Measurements from ENCODE around the gene KNG1.
"Not testable (repeated sequence)": the region's sequence is repeated elsewhere in the genome, so short reads cannot be mapped to it uniquely, and the experiment has no call there.

The KNG1 gene

DNA sequence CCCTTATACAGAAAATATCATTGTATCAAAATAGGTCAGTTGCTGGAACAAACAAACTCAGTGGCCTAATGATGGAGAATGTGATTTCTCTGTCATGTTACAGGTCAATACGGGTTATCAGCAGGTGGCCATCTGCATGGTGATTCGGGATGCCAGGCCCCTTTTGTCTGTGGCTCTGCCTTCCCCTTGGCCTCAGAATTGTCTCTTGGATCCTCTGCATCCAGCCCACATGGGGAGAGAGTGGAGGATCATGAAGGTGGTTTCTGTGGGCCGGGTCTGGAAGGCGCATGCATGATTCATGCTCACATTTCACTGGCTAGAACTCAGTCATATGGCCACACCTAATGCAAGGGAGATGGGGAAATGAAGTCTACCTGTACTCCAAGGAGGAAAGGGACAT is 6.5 kb upstream of the KNG1 start:
- DNase-seq (ENCODE audit: low spot score): not testable (repeated sequence)

DNA sequence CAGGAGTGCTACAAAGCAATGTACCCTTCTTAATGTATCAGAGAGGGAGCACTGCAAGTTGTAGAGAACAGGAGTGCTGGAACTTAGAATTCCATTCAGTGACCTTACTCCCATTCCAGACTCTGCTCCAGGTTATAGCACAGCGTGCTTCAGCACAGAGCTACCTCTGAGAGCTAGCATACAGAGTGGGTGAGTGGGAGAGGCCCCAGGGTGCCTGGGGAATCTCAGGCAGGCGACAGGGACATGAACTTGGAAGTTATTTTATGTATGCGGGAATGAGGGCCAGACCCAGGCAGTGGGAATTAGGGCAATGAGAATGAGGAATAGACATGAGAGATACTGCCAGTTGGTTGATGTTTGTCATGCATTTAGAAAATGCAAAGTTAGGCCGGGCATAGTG is 3.7 kb upstream of the KNG1 start:
- no peak for DNase-seq (ENCODE audit: low spot score)

DNA sequence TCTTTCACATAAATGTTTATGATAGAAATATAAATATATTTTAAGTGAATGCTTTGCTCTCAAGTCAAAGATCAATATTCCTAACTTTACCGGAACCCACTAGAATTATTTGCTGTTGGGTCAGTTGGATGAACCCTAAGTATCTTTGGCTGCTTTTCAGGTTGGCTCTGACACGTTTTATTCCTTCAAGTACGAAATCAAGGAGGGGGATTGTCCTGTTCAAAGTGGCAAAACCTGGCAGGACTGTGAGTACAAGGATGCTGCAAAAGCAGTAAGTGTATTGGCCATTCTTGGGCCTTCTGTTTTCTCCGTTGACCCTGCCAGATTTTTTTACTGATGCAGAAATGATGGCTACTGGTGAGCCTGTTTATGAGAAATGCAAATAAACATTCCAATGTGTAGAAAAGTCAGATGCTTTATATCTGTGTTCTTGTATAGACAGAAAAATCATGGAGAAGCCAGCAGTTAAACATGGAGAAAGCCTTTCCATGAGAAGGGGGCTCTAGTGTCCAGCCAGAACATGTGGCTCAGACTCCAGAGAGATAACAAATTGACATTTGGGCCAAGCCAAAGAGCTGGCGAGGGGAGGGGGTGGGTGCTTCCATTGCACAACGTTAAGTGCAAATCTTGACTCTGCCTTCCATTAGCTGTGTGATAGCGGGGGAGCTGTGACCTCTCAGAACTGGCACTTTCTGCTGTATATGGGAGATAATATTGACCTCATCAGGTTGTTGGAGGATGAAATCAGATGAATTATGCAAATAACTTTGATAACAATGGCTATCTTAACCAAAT is 3.0 kb downstream of the KNG1 start:
- DNase-seq (ENCODE audit: low spot score): no peak

DNA sequence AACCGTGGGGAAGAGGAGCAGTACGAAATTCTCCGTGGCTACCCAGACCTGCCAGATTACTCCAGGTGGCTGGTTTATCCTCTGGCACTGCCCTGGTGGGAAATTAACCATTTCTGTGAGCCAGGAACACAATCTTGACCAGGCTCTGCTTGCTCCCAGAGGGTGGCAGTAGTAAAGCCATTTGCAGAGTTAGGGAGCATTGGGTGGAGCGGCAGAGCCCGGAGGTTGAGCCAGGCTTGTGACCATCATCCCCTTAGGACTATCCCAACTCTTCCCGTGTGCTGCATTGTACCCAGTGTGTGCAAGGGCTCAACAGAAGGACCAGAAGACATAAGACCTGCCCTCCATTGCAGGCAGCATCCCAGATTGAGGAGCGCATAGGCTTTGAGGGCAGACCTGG is 5.3 kb downstream of the KNG1 start:
- peak; percentile 8 for DNase-seq (ENCODE audit: low spot score)

DNA sequence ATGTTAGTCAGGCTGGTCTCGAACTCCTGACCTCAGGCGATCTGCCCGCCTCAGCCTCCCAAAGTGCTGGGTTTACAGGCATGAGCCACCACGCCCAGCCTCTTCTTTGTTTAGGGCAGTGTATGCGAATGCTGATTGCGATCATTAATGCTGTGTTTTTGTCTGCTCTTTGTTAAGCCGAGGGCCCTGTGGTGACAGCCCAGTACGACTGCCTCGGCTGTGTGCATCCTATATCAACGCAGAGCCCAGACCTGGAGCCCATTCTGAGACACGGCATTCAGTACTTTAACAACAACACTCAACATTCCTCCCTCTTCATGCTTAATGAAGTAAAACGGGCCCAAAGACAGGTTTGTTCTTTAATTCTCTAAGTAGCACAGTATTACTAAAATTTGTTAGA is 7.8 kb downstream of the KNG1 start:
- DNase-seq (ENCODE audit: low spot score): no peak

DNA sequence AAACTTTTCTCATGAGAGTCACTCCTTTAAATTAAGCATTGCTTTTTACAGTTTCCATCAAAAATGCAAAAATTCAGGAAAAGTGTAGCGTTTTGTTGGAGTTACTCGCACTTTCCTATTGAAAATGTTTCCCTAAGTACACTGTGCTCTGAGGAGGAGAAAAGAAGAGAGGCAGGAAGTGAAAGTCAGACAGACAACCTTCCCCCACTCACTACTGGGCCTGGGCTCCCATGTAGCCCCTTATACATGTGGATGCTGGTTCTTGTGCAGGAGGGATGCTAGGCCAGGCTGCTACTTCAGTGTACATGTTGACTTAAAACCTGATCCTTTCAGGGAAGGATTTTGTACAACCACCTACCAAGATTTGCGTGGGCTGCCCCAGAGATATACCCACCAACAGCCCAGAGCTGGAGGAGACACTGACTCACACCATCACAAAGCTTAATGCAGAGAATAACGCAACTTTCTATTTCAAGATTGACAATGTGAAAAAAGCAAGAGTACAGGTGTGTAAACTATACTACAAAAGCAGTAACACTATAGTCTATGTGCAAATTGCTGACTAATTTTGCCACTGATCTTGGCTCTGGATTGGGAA is 15.1 kb downstream of the KNG1 start:
- DNase-seq (ENCODE audit: low spot score): no peak

DNA sequence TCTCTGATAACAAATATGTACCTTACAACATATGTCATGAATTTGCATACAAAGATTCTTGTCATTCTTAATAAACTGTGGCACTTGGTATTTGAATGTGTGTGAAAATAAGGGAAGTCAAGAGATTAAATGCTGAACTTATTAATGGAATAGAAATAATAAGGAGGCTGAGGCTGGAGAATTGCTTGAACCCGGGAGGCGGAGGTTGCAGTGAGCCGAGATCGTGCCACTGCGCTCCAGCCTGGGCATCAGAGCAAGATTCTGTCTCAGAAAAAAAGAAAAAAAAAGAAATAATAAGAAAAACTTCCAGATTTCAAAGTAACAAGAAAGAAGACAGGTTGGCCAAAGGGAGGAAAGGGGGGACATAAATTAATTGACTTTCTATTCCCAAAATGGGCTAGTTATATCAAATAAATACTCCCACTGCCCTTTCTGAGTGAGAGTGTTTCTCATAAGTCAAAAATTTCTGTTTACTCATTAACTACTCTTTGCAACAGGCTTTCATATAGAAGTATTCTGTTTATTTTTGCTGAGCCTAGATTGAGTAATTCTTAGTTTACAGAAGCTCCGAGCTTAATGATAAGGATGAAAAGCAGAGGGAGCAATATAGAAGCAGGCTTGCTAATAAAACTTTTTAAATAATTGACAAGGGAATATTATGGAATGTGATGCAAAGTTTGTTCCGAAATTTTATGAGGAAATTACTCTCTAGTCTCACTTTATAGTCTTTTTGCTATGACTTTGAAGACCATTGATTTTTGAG is 25.6 kb downstream of the KNG1 start:
- DNase-seq (ENCODE audit: low spot score): no peak

DNA sequence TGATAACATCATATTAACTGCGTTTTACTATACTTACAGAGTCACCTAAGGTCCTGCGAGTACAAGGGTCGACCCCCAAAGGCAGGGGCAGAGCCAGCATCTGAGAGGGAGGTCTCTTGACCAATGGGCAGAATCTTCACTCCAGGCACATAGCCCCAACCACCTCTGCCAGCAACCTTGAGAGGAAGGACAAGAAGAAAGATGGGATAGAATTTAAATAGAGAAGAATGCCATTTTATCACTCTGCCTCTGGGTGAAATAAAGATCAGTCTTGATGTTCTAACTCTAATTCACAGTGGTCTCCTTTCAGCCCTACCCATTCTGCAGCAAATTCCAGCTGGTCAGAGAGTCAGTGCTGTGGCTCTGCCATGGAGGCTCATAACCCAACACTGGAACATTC is 26.5 kb downstream of the KNG1 start:
- no peak for DNase-seq (ENCODE audit: low spot score)

DNA sequence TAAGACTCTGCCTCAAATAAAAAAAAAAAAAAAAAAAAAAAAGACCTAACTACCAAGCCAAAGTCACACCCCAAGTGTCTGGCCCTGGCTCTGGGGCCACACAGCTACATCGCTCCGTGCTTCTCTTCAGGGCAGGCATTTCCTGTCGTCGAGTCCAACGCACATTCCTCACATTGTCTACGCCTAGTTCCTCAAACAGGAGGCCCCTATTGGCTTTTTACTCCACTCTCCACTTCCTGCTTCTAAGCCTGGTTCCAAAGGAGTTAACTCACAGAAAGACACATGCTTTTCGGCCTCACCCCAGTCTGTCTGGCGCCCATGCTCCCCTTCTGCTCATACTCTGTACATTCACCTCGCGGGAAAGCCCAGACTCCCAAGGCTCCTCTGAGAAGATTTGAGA is 28.8 kb downstream of the KNG1 start:
- DNase-seq (ENCODE audit: low spot score): peak; percentile 88

DNA sequence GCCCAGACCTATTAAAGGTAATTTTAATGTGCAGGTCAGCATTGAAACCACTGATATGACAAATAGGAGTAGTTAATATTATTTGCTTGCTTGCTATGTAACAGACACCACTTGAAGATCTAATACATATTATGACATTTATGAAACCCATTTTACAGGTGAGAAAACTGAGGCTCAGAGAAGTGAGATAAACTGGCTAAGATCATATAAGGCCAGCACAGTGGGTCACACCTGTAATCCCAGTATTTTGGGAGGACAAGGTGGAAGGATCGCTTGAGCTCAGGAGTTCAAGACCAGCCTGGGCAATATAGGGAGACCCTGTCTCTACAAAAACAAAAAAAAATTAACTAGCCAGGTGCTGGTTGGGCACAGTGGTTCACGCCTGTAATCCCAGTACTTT is 33.2 kb downstream of the KNG1 start:
- no peak for DNase-seq (ENCODE audit: low spot score)

DNA sequence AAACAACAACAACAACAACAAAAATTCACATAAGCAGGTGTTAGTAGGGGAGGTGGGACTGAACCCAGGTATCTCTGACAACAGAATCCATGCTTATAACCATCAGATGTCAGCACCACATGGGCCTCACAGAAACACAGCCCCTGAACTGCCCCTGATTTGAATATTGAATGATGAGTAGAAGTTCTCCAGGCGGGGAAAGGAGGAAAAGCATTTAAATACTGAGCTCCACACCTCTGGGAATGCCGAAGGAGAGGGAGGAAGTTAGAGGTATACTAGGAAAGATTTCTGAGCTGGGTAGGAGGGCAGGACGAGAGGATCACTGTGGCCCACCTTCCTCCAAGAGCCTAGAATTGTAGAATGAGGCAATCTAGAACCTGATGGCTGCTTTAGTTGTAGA is 34.3 kb downstream of the KNG1 start:
- no peak for DNase-seq (ENCODE audit: low spot score)

DNA sequence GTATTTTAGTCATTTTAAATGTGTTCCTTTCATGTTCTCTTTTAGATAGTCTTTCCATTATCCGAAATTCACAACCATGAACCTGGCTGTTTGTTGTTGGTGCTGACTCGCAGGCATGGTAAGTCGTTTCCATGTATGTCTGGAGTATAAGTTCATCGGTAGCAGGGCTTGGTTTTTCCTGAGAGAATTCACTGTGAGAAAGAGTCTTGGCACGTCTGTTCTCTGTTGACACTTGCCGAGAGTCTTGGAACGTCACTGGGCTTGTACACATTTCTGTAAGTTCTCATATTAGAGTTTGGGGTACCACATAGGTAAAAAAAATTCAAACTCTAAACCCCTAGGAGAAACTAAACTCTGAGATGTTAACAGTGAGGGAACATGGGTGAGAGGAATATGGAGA is 36.8 kb downstream of the KNG1 start:
- DNase-seq (ENCODE audit: low spot score): no peak

DNA sequence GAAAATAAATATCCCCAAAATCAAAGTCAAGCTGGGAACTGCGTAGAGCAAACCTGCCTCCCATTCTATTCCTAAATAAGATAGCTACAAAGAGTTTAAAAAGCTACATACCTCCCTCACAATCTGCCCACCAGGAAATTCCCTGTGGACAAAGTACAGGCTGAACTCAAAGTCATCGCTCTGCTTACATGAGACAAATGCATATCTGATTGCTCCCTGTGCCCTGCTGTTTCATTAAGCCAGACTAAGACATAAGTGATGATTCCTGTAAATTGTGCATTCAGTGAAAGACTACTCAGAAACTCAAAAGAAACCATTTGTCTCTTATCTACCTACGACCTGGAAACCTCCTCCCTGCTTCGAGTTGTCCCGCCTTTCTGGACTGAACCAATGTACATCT is 37.7 kb downstream of the KNG1 start:
- DNase-seq (ENCODE audit: low spot score): no peak

DNA sequence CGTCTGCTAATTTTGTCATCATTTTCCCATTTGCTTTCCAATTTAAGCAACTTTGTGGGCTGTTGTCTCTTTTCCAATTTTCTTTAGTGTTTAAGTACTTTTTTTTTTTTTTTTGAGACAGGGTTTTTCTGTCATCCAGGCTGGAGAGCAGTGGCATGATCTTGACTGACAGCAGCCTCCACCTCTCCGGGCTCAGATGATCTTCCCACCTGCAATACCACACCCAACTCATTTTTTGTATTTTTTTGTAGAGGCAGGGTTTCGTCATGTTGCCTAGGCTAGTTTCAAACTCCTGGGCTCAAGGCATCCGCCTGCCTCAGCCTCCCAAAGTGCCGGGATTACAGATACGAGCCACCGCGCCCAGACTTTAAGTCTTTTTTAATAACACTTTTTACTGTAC is 40.1 kb downstream of the KNG1 start:
- DNase-seq (ENCODE audit: low spot score): no peak

DNA sequence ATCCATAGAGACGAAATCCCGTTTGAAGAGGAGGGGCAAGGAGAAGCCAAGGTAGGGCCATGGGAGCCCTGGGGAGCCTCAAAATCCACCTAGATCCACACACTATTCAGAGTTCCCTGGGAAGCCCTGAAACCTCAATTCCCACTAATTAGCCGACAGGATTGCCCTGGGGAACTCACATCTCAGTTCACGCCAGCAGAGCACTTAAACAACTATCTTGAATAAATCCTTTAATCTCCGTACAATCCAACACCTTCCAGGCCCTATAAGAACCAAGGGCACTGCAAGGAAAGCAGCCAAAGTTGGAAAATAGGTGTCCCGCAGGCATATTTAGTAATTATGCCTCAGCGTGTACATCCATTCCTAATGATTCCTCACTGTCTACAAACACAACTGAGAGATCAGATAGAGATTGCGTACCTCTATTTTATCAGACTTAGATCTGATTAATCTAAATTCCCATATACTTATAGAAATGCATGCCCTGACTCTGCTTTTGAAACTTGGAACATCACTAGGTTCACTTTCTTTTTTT is 40.6 kb downstream of the KNG1 start:
- DNase-seq (ENCODE audit: low spot score): no peak

DNA sequence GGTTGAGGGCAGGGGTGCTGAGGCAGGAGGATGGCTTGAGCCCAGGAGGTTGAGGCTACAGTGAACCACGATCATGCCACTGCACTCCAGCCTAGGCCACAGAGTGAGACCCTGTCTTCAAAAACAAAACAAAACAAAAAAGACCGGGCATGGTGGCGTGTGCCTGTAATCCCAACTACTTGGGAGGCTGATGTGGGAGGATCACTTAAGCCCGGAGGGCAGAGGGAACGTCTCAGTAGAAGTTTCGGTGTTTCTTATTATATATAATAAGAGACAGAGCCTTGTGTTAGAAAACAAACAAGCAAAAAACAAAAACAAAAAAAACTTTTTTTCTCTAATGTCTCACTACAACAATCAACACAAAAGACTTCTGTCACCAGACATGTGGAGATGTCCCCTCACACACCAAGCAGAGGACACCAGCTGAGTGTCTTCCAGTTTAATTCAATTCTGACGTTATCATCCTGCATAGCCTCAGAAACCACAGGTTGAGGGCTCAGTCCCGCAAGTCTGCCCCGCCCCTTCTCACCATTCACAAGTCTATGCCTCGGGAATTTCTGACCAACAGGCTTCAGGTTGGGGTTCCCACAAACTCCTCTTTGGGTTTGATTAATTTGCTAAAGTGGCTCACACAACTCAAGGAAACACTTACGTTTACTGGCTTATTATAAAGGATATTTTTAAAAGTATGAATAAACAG is 42.2 kb downstream of the KNG1 start:
- DNase-seq (ENCODE audit: low spot score): no peak

DNA sequence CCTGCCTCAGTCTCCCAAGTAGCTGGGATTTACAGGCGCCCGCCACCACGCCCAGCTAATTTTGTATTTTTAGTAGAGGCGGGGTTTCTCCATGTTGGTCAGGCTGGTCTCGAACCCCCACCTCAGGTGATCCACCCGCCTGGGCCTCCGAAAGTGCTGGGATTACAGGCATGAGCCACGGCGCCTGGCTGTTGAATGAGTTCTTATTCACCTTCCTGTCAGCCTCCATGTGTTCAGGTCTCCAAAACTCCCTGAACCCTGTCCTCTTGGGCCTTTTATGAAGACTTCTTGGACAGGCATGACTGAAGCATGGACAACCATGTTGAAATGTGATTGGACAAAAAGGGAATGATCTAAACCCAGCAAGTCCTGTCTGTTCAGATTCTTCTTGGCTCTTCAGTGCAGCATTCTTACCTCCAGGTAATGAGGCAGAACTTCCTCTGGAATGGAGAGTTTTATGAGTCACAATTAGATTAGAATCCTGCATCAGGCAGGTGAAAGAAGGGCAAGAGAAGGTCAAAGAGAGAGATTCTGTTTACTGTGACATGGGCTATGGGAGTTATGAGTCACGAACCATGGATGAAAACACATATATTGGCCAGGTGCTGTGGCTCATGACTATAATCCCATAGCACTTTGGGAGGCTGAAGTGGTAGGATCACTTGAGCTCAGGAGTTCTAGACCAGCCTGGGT is 43.1 kb downstream of the KNG1 start:
- DNase-seq (ENCODE audit: low spot score): no peak

DNA sequence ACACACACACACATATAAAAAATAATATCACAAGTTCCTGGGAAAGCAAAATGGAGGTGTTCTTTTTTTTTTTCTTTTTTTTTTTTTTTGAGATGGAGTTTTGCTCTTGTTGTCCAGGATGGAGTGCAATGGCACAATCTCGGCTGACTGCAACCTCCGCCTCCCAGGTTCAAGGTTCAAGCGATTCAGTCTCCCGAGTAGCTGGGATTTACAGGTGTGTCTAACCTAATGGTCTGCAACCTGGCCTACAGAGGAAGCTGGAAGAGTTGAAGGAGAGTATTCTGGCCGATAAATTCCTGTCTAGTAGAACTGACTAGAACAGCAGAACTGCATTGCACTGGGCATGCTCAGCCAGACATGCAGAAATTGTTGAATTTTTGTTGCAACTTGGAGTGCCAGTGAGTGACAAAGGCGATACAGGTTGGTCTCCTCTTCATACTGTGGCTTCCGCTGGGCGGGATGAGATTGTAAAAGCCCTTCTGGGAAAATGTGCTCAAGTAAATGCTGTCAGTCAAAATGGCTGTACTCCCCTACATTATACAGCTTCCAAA is 43.8 kb downstream of the KNG1 start:
- no peak for DNase-seq (ENCODE audit: low spot score)

DNA sequence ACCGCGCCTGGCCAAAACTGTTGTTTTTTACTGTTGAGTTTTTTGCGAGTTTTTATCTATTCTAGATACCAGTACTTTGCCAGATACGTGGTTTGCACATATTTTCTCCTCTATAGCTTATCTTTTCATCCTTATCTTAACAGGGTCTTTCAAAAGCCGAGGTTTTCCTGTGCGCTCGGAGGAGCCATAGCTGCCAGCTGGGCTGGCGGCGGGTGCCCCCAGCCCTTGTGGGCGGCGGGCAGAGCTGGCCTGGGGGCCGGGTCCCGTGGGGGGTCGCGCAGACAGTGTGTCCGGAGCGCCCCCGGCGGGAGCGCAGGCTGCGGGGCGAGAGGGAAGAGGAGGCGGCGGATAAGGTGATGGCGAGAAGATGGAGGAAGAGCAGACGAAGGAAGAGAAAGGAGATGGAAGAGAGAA is 55.1 kb downstream of the KNG1 start:
- DNase-seq (ENCODE audit: low spot score): no peak

DNA sequence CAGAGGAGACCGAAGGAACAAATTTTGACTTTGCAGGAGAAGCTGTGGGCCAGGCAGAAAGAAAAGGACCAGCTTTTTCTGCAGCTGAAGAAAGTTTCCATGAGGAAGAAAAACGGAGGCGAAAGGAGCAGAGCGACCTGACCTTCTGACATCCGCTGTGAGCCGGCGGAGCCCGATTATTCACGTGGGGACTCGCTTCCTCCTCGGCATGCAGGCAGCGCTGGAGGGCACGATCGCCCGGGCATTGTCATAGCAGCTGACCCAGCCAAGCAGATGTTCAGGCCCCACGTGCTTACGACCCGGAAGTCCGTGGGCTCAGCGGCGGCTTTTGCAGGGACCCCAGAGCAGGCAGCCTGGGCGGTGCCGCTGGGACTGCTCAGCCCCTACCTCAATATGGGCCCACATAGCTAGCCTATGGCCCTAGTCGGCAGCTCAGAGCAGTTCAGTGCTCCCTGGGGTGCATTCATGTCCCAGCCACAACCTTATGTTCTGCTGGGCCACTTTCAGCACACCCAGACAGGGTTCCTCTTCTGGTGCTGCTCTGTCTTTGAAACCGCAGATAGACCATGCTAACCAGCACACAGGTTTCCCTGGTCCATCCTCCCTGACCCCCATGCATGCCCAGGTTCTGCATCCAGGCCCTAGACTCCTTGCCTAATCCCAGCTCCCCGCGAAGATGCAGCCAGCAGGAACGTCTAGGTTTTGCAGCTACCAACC is 55.7 kb downstream of the KNG1 start:
- peak; percentile 84 for DNase-seq (ENCODE audit: low spot score)

DNA sequence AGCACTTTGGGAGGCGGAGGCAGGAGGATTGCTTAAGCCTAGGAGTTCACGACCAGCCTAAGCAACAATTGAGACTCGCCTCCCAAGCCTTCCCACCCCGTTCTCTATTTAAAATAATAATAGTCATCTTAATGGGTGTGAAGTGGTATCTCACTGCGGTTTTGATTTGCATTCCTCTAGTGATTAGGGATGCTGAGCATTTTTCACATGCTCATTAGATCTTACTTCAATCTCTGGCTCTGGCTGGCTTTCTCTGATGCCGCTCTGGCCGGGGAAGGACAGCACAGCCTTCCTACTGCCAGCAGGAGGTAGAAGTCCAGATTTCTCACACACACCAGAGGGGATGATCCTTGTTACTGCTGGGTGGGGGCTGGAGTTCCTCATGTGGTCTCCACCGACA is 58.8 kb downstream of the KNG1 start:
- no peak for DNase-seq (ENCODE audit: low spot score)
